Stimulated activated CD4-positive, alpha-beta T cell treated with anti-CD3 and anti-CD28 coated beads, Interleukin-12 subunit alpha, Interleukin-12 subunit beta, amount 100 ng/mL, for 48 hours (primary cell): Measurements from ENCODE around the gene CFAP74.

Experiments used
- DNase-seq, 3 donors: peaks; one replicate each; pipeline ENCODE4 v3.0.0-alpha.2; 2020; ENCODE audit warnings: low read depth in 2 of 3, low spot score in 1 of 3

The CFAP74 gene

GRCh38 chr1:2019571-2020309 lies 16.2 kb upstream of the CFAP74 start:
- DNase-seq, result no peak

GRCh38 chr1:2019172-2019543 lies 15.6 kb upstream of the CFAP74 start, which contains the start of gene GABRD:
Gene GABRD (plus strand): TSS chr1:2019345. CDS start chr1:2019424, 79 bp downstream.
- peak in 1 of 3 donors; percentile 18 for DNase-seq

DNA sequence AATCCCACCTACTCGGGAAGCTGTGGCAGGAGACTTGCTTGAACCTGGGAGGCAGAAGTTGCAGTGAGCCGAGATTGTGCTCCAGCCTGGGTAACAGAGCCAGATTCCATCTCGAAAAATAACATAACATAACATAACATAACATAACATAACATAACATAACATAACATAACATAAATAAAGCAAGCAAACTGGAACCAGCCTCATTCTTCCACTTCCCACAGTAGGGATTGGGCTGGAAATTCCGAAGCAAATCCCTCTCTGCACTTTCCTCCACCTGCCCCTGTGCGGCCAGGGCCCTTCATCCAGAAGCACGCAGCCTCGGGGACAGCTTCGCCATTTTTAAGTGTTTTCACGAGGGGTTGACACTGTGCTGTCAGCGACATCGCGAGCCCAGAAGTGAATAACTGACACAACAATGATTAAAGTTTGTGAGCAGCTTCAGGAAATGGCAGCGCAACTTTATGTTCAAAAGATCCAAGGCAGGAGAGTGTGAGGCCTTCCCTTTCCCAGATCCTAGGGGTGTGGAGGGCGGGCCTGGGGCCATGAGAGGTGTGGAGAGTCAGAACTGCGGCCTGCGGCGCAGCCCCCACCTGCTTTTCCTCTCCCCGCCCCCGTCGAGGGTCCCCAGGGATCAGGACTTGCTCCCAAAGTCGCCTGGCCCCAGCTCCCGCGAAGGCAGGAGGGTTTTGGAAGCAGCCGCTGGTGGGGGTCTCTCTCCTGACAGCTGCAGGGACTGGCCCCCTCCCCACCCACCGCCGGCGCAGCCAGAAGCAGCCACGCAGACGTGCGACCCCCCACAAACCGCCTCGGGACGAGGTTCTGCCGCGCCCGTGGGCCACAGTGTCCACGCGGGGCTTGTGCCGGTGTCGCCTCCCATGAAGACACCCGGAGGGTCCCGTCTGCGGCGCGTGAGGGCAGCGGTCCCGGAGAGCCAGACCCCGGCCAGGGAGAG lies 14.9 kb upstream of the CFAP74 start:
- no peak for DNase-seq

DNA sequence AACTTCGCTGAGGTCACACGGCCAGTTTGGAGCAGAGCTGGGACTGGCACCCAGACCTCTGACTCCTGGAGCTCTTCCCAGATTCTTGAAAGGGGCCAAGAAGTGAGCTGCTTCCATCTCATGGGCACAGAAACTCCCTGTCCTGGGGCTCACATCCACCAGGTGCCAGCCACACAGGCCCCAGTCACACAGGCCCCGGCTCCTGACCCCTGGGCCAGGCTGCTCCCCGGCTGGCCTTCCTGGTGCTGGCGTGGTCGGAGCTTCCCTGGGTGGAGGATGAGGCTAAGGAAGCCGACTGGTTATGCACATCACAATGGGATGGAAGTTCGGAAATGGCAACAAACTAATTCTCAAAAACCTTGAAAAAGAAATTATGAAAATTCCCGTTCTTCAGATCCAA lies 12.5 kb upstream of the CFAP74 start:
- DNase-seq, result no peak

GRCh38 chr1:2014741-2015735 lies 11.5 kb upstream of the CFAP74 start:
- no peak for DNase-seq

- no peak for DNase-seq
These were observed 10.6 kb upstream of the CFAP74 start for GRCh38 chr1:2014181-2014580.

- DNase-seq, result no peak
These were observed 5.8 kb upstream of the CFAP74 start for GRCh38 chr1:2009101-2010053.

DNA sequence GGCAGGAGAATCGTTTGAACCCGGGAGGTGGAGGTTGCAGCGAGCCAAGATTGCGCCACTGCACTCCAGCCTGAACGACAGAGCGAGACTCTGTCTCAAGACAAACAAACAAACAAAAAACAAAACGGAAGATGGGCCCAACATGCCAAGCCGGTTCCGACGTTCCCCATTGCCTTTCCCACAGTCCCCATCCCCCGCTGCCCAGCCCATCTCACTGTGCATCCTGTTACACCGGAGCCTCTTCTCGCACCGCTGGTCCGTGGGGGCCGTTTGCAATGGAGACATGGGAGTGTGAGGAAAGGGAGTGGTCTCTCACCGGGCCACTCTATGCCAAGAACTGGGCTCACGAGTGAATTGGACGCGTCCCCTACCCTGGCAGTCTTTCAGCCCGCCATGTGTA lies 1.3 kb upstream of the CFAP74 start:
- no peak for DNase-seq

- no peak for DNase-seq
These were observed 1.7 kb downstream of the CFAP74 start for GRCh38 chr1:2001773-2002411.

- DNase-seq, result no peak
These were observed 2.7 kb downstream of the CFAP74 start for GRCh38 chr1:2000850-2001249.

- DNase-seq, result no peak
These were observed 3.2 kb downstream of the CFAP74 start for GRCh38 chr1:2000432-2000831.

DNA sequence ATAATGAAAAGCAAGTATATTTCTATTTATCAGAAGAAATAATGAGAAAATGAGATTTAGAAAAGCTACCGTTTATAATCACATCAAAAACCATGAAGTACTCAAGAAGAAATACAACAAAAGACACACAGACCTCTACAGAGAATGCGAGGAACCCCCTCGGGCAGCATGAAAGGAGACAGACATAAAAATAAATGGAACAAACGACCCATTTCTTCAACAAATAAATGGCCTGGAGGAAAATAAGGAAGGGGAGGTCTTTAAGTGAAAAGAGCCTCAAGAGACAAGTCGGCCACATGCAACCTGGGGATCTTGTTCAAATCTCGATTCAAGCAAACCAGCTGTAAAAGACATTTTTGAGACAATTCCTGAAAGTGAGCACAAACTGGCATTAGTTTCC lies 6.0 kb downstream of the CFAP74 start:
- no peak for DNase-seq

DNA sequence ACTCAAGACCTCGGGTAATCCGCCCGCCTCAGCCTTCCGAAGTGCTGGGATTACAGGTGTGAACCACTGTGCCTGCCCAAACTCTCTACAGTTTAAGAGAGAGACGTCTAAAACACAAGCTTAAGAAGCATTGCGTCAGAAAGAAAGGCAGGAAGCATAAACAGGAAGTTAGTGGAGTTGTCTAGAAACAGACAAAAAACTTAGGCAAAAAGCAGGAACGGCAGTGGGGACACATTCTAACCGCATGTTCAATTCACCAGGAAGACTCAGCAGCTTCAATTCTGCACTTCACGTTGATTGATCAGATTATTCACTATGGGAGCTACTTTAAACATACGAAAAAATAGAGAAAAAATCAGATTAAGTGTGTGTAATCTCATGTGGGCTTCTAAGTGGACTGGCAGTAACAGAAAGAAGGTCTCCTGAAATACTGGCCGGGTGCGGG lies 7.4 kb downstream of the CFAP74 start:
- DNase-seq, result no peak

DNA sequence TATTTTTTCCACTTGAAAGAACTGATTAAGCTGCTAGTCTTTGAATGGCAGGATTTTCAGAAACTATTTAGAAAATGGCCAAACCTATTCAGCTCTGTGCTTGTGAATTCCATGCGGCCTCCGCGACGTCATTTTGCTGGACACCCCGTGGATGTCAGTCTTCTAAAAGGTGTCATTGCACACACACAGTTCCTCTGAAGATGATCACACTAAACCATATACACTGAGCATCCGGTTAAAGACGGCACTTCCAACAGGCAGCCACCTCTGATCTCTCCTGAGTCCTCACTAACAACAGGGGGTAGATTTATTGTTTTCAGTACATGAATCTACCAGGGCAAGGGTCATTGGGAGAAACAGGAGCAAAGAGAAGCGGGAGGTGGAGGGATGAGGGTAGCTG lies 9.1 kb downstream of the CFAP74 start:
- no peak for DNase-seq

- DNase-seq, result no peak
These were observed 13.4 kb downstream of the CFAP74 start for GRCh38 chr1:1990222-1990621.

DNA sequence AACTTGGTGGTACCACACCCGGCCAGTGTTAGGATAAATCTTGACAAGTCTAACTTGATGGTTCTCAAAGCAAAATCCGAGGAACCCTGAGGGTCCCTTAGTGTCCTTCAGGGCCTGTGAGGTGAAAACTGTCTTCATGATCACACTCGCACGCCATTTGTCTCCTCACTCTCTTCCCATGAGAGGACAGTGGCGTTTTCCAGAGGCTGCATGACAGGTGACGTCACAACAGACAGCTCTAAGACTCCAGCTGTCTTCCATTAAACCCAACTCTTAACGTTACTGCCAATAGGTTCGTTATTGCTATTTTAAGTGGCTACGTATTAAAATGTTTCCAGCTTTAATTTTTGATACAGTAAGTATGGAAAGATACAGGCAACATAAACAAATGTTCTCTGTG lies 13.8 kb downstream of the CFAP74 start:
- DNase-seq, result no peak

GRCh38 chr1:1989102-1989542 lies 14.5 kb downstream of the CFAP74 start:
- DNase-seq, result no peak

- no peak for DNase-seq
These were observed 15.3 kb downstream of the CFAP74 start for GRCh38 chr1:1988061-1988945.
